Activated CD4-positive, CD25-positive, alpha-beta regulatory T cell (primary cell): ENCODE measurements around the gene OCLN.
"Not testable (repeated sequence)": the region's sequence is repeated elsewhere in the genome, so short reads cannot be mapped to it uniquely, and the experiment has no call there.

Experiments used
- DNase-seq, 4 experiments: peaks; one replicate each; lab custom pipeline; 2025; lab: John Stamatoyannopoulos, UW

Gene OCLN, protein sequence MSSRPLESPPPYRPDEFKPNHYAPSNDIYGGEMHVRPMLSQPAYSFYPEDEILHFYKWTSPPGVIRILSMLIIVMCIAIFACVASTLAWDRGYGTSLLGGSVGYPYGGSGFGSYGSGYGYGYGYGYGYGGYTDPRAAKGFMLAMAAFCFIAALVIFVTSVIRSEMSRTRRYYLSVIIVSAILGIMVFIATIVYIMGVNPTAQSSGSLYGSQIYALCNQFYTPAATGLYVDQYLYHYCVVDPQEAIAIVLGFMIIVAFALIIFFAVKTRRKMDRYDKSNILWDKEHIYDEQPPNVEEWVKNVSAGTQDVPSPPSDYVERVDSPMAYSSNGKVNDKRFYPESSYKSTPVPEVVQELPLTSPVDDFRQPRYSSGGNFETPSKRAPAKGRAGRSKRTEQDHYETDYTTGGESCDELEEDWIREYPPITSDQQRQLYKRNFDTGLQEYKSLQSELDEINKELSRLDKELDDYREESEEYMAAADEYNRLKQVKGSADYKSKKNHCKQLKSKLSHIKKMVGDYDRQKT

DNA sequence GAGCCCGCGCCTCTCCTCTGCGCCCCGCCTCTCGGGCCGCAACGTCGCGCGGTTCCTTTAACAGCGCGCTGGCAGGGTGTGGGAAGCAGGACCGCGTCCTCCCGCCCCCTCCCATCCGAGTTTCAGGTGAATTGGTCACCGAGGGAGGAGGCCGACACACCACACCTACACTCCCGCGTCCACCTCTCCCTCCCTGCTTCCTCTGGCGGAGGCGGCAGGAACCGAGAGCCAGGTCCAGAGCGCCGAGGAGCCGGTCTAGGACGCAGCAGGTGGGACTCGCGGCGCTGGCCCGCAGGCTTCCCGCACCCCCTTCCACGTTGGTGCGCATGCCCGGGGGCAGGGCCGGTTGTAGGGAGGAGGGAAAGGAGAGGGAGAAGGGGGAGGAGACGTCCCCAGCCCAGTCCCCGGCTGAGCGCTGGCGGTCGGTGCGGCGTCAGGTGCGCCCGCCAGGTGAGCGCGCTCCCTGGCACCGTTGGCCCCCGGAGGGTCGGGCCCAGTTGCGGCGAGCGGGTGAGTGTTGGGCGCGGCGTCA is at the start of gene OCLN:
OCLN (plus strand) TSS at position 400 of the 532 bp plus-strand sequence. CDS start 11,455 bp downstream, outside the sequence.
- no peak for DNase-seq

DNA sequence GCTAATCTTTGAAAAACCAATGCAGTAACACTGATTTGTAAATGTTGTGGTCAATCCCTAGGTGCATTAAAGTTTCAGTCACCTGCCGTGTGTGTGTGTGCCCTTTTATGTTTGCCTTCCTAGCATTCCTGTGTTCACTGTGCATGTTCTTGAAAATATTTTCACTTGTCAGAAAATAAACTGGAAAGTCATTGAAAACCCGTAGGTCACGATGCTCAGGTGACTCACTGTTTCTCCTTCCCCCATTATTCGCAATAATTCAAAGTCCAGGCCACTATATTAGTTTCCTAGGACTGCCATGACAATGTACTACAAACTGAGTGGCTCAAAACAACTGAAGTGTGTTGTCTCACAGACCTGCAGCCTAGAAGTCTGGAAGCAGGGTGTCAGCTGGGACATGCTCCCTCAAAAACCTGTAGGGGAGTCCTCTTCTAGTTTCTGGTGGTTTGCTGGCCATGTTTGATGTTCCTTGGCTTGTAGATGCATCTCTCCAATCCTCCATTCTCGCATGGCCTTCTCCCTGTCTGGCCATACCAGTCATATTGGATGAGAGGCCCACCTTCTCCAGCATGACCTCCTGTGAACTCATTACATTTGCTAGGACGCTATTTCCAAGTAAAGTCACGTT is 48.3 kb upstream of the OCLN start:
- DNase-seq, result no peak

DNA sequence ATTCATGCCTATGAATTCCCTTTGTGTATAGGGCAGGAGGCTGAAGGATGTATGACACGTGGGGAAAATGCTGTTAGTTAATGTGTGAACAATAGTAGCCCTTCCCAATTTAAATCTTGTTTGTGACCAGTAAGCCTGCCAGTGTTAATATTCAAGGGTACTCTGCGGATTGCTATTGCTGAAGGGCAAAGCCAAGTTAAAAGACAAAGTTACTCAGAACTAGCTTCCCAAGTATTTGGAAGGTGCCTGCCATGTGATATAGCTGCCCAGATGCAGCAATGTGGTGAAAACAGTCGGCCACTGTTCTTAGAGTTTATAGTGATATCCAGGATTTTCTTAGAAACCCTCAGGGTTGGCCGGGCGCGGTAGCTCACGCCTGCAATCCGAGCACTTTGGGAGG is 43.1 kb upstream of the OCLN start:
- no peak for DNase-seq

DNA sequence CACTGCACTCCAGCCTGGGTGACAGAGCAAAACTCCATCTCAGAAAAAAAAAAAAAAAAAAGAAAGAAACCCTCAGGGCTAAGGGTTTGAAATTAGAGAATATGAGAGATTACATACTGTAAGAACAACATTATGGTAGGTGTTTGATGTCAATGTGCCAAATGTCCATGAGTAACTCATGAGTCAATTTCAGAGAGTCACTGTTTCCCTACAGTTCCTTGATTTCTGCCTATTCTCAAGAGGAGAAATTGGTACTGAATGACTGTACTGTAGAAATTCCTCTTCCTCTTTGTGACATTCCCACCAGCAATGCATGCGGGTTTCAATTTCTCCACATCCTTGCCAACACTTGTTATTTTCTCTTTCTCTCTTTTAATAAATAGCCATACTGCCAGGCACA is 42.5 kb upstream of the OCLN start:
- no peak for DNase-seq

DNA sequence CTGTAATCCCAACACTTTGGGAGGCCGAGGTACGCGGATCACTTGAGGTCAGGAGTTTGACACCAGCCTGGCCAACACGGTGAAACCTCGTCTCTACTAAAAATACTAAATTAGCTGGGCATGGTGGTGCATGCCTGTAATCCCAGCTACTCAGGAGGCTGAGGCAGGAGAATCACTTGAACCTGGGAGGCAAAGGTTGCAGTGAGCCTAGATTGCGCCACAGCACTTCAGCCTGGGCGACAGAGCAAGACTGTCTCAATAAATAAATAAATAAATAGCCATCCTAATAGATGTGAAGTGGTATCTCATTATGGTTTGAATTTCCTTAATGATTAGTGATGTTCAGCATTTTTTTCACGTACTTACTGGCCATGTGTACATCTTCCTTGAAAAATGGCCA is 42.1 kb upstream of the OCLN start:
- not testable (repeated sequence) for DNase-seq

DNA sequence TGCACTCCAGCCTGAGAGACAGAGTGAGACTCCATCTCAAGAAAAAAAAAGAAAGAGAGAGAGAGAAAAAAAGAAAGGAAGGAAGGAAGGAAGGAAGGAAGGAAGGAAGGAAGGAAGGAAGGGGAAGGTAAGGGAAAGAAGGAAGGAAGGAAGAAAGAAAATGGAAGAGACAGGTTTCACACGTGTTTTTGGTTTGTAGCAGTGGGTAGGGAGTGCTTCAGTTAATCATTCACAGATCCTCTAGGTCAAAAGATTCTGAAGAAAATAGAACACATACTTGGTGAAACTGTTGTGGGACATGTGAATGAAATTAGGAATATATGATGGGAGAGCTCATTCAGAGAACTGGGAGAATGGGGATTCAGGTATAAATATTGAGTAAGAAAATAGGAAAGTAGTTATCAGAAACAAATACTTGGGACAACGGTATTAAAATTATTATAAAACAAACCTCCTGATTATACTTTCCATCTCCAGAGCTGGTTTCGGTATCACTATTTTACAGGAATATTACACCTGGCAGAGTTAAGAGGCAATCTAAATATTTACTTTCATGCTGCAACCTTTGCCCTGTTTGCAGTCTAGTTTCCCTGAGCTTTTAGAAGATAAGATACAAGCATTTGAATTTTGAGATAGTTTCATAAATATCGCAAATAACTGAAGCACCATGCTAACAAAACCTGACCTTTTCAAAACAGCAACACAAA is 40.5 kb upstream of the OCLN start:
- no peak for DNase-seq

DNA sequence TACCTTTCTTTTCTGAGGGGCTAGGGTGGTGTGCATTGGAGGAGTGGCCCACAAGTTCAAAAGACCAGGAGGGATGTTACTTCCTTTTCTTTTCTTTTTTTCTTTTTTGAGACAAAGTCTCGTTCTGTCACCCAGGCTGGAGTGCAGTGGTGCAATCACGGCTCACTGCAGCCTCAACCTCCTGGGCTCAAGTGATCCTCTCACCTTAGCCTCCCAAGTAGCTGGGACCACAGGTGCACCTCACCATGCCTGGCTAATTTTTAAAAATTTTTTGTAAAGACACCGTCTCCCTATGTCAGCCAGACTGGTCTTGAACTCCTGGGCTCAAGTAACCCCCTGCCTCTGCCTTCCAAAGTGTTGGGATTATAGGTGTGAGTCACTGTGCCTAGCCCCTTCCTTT is 39.1 kb upstream of the OCLN start:
- DNase-seq, result not testable (repeated sequence)

DNA sequence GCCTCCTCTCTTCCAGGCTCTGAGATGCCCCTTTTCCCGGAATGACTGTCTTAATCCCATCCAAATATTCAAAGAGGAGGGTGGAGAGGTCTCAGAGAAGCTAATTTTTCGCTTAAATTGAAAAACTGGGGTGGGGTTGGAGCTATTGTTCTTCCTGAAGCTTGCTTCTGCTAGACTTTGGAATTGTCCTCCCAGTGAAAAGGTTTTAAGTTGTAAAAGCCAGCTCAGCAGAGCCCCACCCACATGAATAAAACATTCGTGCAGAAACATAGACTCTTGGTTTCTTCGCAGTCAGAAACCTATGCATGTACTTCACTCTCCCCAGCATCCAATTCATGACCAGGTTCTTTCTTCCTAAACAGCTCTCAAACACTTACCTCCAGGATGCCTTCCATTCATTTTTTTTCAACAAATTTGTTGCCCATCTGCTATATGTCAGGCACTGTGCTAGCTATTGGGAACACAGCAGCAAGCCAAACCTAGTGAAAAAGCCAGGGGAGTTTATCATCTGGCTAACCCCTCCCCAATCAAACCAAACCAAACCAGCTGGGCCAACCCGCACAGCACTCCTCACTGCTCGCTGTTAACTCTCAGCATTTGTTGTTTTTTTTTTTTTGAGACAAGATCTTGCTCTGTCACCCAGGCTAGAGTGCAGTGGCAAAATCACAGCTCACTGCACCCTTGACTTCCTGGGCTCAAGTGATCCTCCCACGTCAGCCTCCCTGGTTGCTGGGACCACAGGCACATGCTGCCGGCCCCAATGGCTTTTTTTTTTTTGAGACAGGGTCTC is 37.9 kb upstream of the OCLN start:
- no peak for DNase-seq

DNA sequence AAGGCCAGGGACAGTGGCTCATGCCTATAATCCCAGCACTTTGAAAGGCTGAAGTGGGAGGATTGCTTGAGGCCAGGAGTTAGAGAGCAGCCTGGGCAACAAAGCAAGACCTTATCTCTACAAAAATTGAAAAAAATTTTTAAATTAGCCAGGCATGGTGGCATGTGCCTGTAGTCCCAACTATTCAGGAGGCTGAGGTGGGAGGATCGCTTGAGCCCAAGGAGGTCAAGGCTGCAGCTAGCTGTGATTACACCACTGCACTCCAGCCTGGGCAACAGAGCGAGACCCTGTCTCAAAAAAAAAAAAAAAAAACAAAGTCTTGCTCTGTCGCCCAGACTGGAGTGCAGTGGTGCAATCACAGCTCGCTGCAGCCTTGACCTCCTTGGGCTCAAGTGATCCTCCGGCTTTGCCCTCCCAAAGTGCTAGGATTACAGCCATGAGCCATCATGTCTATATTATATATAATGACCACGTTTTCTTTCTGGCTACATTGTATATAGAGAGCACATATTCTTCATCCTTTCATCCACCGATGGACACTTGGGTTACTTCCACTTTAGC is 37.1 kb upstream of the OCLN start:
- DNase-seq, result not testable (repeated sequence)

DNA sequence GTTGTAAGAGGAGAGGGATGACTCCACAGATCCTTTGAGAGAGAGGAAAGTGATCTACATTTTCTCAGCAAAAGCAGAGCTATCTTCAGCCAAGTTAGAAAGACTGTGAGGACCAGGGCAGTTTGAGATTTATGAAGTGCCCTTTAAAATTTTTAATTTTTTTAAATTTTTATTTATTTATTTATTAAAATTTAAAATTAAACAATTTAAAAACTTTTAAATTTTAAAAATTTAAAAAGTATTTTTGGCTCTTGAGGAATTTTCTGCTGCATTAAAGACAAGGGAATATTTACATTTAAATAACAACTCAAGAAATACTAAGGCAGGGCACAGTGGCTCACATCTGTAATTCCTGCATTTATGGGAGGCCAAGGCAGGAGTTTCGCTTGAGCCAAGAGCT is 30.4 kb upstream of the OCLN start:
- no peak for DNase-seq

DNA sequence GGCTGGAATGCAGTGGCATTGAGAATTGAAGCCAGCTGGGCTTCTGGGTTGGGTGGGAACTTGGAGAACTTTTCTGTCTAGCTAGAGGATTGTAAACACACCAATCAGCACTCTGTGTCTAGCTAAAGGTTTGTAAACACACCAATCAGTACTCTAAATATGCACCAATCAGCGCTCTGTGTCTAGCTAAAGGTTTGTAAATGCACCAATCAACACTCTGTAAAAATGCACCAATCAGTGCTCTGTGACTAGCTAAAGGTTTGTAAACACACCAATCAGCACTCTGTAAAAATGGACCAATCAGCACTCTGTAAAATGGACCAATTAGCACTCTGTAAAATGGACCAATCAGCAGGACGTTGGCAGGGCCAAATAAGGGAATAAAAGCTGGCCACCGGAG is 26.2 kb upstream of the OCLN start:
- DNase-seq, result not testable (repeated sequence)

DNA sequence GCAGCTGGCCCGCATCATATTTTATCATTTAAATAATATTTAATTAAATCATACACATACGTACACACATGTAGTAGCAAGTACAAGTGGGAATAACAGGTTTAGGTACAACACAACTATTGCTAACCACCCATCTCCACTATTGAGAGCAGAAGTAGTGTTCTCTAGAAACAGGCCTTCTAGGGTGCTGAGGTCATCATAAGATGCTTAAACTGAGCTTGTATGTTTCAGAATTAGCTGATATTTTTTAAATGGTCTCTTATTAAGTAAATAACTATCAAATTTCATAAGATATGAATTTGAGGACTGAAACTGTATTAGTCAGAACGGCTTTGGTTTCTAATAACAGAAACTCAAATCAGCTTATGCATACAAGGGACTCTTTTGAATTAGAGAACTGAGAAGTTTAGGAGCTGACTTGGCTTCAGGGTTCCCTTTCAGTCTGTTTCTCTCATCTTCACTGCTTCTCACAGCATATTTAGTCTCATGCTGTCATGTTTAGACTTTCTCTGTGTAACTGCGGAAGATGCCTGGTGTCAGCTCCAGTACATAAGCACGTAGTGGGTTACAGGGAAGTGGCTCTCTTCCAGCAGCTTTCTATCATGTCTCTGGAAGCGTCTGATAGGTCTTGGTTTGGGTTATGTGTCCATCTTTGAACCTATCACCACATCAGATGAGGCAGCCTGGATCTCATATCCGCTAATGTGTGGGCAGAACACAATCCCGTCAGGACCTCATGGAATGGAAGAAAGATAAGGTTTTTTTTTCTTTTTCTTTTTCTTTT is 25.0 kb upstream of the OCLN start:
- no peak for DNase-seq

DNA sequence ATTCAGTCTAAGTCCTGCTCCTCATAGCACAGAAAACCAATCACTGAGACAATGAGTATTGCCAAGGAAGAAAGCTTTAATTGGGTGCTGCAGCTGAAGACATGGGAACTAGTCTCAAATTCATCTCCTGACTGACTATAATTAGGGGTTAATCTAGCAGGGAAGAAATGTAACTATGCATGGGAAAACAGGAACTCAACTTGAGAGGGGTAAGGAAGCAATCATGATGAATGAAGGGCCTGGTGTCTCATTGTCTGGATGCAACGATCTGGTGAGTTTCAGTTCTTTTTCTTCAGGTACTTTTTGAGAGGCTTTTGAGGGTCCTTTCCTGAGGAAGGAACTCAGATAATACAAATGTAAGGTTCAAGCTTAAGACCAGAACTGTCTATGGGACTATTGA is 24.0 kb upstream of the OCLN start:
- no peak for DNase-seq

DNA sequence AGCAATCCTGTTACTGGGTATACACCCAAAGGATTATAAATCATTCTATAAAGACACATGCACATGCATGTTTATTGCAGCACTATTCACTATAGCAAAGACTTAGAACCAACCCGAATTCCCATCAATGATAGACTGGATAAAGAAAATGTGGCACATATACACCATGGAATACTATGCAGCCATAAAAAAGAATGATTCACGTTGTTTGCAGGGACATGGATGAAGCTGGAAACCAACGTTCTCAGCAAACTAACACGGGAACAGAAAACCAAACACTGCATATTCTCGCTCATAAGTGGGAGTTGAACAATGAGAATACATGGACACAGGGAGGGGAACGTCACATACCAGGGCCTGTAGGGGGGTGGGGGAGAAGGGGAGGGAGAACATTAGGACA is 21.1 kb upstream of the OCLN start:
- DNase-seq, result not testable (repeated sequence)

DNA sequence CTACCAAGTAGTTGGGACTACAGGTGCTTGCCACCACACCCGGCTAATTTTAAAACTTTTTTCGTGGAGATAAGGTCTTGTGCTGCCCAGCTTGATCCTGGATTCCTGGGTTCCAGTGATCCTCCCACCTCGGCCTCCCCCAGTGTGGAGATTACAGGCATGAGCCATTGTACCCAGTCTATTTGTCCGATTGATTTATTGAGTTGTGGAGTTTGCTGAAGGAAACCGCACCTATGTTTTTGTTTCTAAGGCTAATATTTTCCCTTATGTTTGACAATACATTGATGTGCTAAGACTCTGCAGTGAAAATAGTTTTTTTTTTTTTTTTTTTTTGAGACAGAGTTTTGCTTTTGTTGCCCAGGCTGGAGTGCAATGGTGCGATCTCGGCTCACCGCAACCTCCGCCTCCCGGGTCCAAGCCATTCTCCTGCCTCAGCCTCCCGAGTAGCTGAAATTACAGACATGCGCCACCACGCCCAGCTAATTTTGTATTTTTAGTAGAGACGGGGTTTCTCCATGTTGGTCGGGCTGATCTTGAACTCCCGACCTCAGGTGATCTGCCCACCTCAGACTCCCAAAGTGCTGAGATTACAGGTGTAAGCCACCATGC is 20.0 kb upstream of the OCLN start:
- not testable (repeated sequence) for DNase-seq

DNA sequence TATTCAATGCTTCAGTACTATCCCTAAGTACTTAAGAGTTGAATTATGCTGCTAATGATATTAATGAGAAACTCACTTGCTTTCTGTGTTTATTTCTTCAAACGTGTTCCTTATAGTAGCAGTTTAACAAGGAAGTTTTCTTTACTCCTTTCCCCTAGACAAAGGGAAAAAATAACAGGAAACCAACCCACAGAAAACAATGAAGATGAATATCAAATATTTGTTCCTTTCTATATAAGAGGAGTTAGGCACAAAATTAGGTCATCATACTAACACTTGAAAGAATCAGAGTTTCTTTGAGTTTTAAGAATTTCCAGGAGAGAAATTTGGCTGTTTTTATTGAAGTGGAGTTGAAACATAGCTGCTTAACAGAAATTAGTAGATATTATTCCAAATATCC is 15.4 kb upstream of the OCLN start:
- DNase-seq, result no peak

DNA sequence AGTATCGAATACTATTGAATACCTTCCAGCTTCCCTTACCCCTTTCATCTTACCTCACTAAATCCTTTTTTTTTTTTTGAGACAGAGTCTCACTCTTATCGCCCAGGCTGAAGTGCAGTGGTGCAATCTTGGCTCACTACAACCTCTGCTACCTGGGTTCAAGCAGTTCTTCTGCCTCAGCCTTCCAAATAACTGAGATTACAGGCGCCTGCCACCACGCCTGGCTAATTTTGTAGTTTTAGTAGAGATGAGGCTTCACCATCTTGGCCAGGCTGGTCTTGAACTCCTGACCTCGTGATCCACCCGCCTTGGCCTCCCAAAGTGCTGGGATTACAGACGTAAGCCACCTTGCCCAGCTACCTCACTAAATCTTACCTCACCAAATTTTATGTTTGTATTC is 14.3 kb upstream of the OCLN start:
- DNase-seq, result not testable (repeated sequence)

DNA sequence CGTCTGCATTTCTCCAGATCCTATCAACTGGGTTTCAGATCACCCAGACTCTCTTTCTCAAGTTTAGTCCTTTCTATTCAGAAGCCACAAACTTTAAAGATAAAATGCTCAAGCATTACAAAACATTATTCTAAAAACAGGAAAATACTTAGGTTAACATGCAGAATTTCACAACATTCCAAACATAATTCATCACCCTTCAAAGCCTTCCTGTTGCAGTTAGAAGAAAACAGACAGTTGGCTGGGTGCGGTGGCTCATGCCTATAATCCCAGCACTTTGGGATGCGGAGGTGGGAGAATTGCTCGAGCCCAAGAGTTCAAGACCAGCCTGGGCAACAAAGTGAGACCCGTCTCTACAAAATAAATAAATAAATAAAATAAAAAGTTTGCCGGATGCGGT is 7.7 kb upstream of the OCLN start:
- DNase-seq, result no peak

DNA sequence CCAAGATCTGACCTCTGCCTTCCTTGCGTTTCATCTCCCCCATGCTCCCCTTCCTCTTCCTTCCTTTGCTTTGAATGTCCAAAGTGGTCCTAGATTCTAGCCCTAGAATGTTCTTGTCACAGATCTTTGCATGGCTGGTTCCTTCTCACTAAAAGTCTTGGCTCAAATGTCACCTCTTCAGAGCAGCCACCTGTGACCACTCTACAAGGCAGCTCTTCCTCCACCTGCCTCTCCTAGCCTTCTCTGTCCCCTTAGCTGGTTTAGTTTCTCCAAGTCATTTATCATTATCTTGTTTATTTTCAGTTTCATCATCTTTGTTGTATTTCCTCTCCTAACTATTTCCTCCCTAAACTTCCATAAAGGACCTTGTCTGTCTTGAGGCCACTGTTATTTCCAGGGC is 7.1 kb upstream of the OCLN start:
- no peak for DNase-seq

DNA sequence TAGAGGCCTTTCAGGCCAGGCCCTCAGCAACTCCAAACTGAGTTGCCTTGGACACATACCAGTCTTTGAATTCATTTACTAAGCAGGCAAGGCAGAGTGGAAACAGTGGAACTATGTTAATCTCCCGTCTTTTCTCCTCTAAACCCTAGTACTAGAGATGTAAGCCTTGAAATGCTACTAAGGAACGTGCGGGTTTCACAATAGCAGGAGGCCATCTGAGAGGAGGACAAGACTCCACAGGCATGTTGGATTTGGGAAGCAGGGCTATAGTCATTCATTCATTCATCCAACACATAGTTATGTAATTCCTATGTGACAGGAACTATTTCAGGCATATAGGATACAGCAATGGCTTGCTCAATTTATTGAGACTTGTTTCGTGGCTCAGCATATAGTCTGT is 3.3 kb upstream of the OCLN start:
- DNase-seq, result no peak
